SK-N-SH (cell line): ENCODE results near the gene LRTM1. TPM values are rescaled to one million over a fixed set of nuclear protein-coding genes. Genes with fewer than 3 reads are reported as not detected.

Experiments
- CTCF ChIA-PET: fragments of 300-600, 350-600 bp; formaldehyde crosslinking; extraction: SDS; loops from one replicate; lab custom pipeline; 2021; lab: Yijun Ruan, JAX
- POLR2A ChIA-PET: fragments of 350-600 bp; sonication (Branson Sonifier 250); formaldehyde crosslinking; extraction: SDS; loops from one replicate; lab custom pipeline; 2020; ENCODE audit warnings: antibody characterized with exemption, inconsistent platforms; lab: Yijun Ruan, JAX
- DNase-seq: peaks from one replicate; pipeline ENCODE4 v3.0.0; 2012
- H2AFZ ChIP-seq: fragments of 200-600 bp; sonication (generic); 2 replicates; pipeline ENCODE4 v1.8.1; 2016; ENCODE audit warnings: antibody characterized with exemption, mild to moderate bottlenecking, low read depth
- H3F3A ChIP-seq: fragments of 200-600 bp; sonication (generic); replicated peaks from 2 replicates; pipeline ENCODE3; 2016; ENCODE audit warnings: antibody characterized with exemption, mild to moderate bottlenecking; ENCODE audit not compliant: insufficient read depth
- H3K27ac ChIP-seq, 2 experiments: fragments of 200-500 bp in 1 of 2; fragments of 200-600 bp in 1 of 2; sonication (Bioruptor generic) in 1 of 2; sonication (generic), shearing (Covaris generic) in 1 of 2; 2 replicates each; pipeline versions ENCODE4 v1.5.1 to v1.6.1; 2014 to 2016; ENCODE audit warnings: low read depth in 2 of 2, inconsistent platforms in 1 of 2, low read length in 1 of 2, mild to moderate bottlenecking in 1 of 2, mixed read lengths in 1 of 2
- H3K27me3 ChIP-seq: fragments of 200-600 bp; sonication (generic), shearing (Covaris generic); 2 replicates; pipeline ENCODE4 v1.6.1; 2016; ENCODE audit warnings: mixed run types; ENCODE audit not compliant: insufficient read depth
- H3K36me3 ChIP-seq, 2 experiments: fragments of 200-500 bp in 1 of 2; fragments of 200-600 bp in 1 of 2; sonication (Bioruptor generic) in 1 of 2; sonication (generic) in 1 of 2; replicated peaks in 1 of 2; 2 replicates each; pipeline versions ENCODE3 to v1.5.1; 2014 to 2016; ENCODE audit warnings: low read length in 1 of 2, mild to moderate bottlenecking in 1 of 2; ENCODE audit not compliant: insufficient read depth in 2 of 2, control insufficient read depth in 1 of 2
- H3K4me1 ChIP-seq, 2 experiments: fragments of 200-500 bp in 1 of 2; fragments of 200-600 bp in 1 of 2; sonication (Bioruptor generic) in 1 of 2; sonication (generic), shearing (Covaris generic) in 1 of 2; 2 replicates each; pipeline versions ENCODE4 v1.5.1 to v1.6.1; 2014 to 2016; ENCODE audit warnings: low read depth in 1 of 2, low read length in 1 of 2, mixed run types in 1 of 2; ENCODE audit not compliant: insufficient read depth in 2 of 2, control insufficient read depth in 1 of 2
- H3K4me2 ChIP-seq: fragments of 200-600 bp; sonication (generic), shearing (Covaris generic); 2 replicates; pipeline ENCODE4 v1.6.1; 2017; ENCODE audit warnings: mixed run types
- H3K4me3 ChIP-seq, 2 experiments: fragments of 200-500 bp in 1 of 2; fragments of 200-600 bp in 1 of 2; sonication (Bioruptor generic) in 1 of 2; sonication (generic), shearing (Covaris generic) in 1 of 2; 2 replicates each; pipeline versions ENCODE4 v1.5.1 to v1.8.1; 2014 to 2016; ENCODE audit warnings: low read depth in 2 of 2, inconsistent platforms in 1 of 2, low read length in 1 of 2, mild to moderate bottlenecking in 1 of 2, mixed read lengths in 1 of 2, moderate library complexity in 1 of 2
- H3K79me2 ChIP-seq: fragments of 200-600 bp; sonication (generic); 2 replicates; pipeline ENCODE4 v1.8.1; 2017; ENCODE audit warnings: mild to moderate bottlenecking; ENCODE audit not compliant: insufficient read depth
- H3K9ac ChIP-seq: fragments of 200-600 bp; sonication (generic); 2 replicates; pipeline ENCODE4 v1.6.1; 2017; ENCODE audit warnings: mixed run types
- H3K9me2 ChIP-seq: fragments of 200-600 bp; sonication (generic); 2 replicates; pipeline ENCODE4 v1.6.1; 2017; ENCODE audit warnings: mixed run types
- H3K9me3 ChIP-seq: fragments of 200-600 bp; sonication (generic); 2 replicates; pipeline ENCODE4 v1.6.1; 2017; ENCODE audit warnings: mixed run types, mild to moderate bottlenecking, moderate library complexity
- H4K20me1 ChIP-seq: fragments of 200-600 bp; sonication (generic); 2 replicates; pipeline ENCODE4 v1.6.1; 2017; ENCODE audit warnings: mild to moderate bottlenecking, mixed run types; ENCODE audit not compliant: insufficient read depth
- CTCF ChIP-seq: fragments of 200-600 bp; sonication (generic); IDR thresholded peaks from 2 replicates; pipeline ENCODE4 v1.6.1; 2017; ENCODE audit warnings: antibody characterized with exemption, mild to moderate bottlenecking, moderate library complexity
- ELF1 ChIP-seq: IDR thresholded peaks from 2 replicates; pipeline ENCODE4 v1.4.0; 2012
- EZH2phosphoT487 ChIP-seq: fragments of 200-600 bp; sonication (generic); IDR thresholded peaks from 2 replicates; pipeline ENCODE4 v1.6.1; 2017; ENCODE audit warnings: low read depth, mixed run types, mild to moderate bottlenecking, antibody characterized with exemption, moderate library complexity, borderline replicate concordance
- FOSL2 ChIP-seq: IDR thresholded peaks from 2 replicates; pipeline ENCODE4 v1.4.0; 2012; ENCODE audit warnings: low read depth, mild to moderate bottlenecking, moderate library complexity, borderline replicate concordance
- GABPA ChIP-seq: IDR thresholded peaks from 2 replicates; pipeline ENCODE4 v1.4.0; 2012; ENCODE audit warnings: low read depth, mild to moderate bottlenecking
- IRF3 ChIP-seq: fragments of 150-350 bp; IDR thresholded peaks from 2 replicates; pipeline ENCODE4 v1.6.1; 2016; ENCODE audit warnings: mild to moderate bottlenecking, low read depth, low read length
- MAX ChIP-seq: IDR thresholded peaks from 2 replicates; pipeline ENCODE4 v1.4.0; 2012; ENCODE audit warnings: low read depth
- MEF2A ChIP-seq: IDR thresholded peaks from 2 replicates; pipeline ENCODE4 v1.4.0; 2012; ENCODE audit warnings: low read depth, borderline replicate concordance
- NFIC ChIP-seq: IDR thresholded peaks from 2 replicates; pipeline ENCODE4 v1.4.0; 2012; ENCODE audit warnings: borderline replicate concordance
- PBX3 ChIP-seq: IDR thresholded peaks from 2 replicates; pipeline ENCODE4; 2012
- RAD21 ChIP-seq: IDR thresholded peaks from 2 replicates; pipeline ENCODE4 v1.6.1; 2012; ENCODE audit warnings: mild to moderate bottlenecking, low read length
- RCOR1 ChIP-seq: fragments of 150-350 bp; IDR thresholded peaks from 2 replicates; pipeline ENCODE4 v1.6.1; 2017; ENCODE audit warnings: antibody characterized with exemption, low read length
- SMC3 ChIP-seq: IDR thresholded peaks from 2 replicates; pipeline ENCODE4 v1.6.1; 2012; ENCODE audit warnings: low read depth, low read length, improper control_type of control experiment
- TCF12 ChIP-seq: IDR thresholded peaks from 2 replicates; pipeline ENCODE4 v1.4.0; 2012
- USF2 ChIP-seq: fragments of 150-350 bp; IDR thresholded peaks from 2 replicates; pipeline ENCODE4 v1.6.1; 2017; ENCODE audit warnings: antibody characterized with exemption, low read length, low read depth, borderline replicate concordance
- YY1 ChIP-seq: IDR thresholded peaks from 2 replicates; pipeline ENCODE4 v1.4.0; 2012; ENCODE audit warnings: low read depth, mild to moderate bottlenecking
- WGBS: methylation state at CpG from one replicate; pipeline ENCODE4 v1.1.6; 2017; ENCODE audit warnings: low lambda C conversion rate; 5-methylcytosine and 5-hydroxymethylcytosine counted together
- polyA plus RNA-seq, 3 experiments: library from polyadenylated mRNA; depleted of rRNA; stranded (reverse); fragments of >200 nt; gene quantifications; 2 replicates each; pipeline ENCODE4 v1.2.3, GENCODE V29; 2012

The LRTM1 gene
- polyA plus RNA-seq, 1 of the 3 experiments (the other 2 are of a cell fraction), result 0.03 TPM

GRCh38 chr3:54954022-54954421, 26.2 kb upstream of the LRTM1 start (continued):
- TF ChIP-seq MAX (no peak), USF2 (no peak), RAD21 (no peak; the same call in 1 of the 2 replicates), ELF1 (no peak), EZH2phosphoT487 (no peak), PBX3 (peak; percentile 49), GABPA (no peak)

- TF ChIP-seq MEF2A (no peak), RCOR1 (no peak), TCF12 (peak; percentile 54; the same call in 1 of the 2 replicates), RAD21 (peak; percentile 85), FOSL2 (peak; percentile 52; the same call in 1 of the 2 replicates), SMC3 (peak; percentile 74), CTCF (peak; percentile 83), IRF3 (no peak), MAX (peak; percentile 57; the same call in 1 of the 2 replicates), NFIC (peak; percentile 56), YY1 (no peak)
- TF ChIP-seq, all 33 proteins: peak for 7
- no peaks in the 10 kb centered on the region for H4K20me1 ChIP-seq
- H3K27ac ChIP-seq, result peak overlapping the region in 1 of 2 experiments; percentile 60; a peak in 2 of 4 replicates
- WGBS, result 28% methylated on average over 7 of the region's 8 CpGs
- peaks cover 9 to 29% of the 10 kb centered on the region in 2 experiments; a peak in 3 of 4 replicates for H3K4me1 ChIP-seq
- no peak overlapping the region for H3K4me3 ChIP-seq
- no peaks in the 10 kb centered on the region for H3K9me2 ChIP-seq
- POLR2A ChIA-PET, result no interaction called here
- H3K36me3 ChIP-seq, result no peaks in the 10 kb centered on the region
- no peak overlapping the region for H3K4me2 ChIP-seq
- H2AFZ ChIP-seq, result no peak overlapping the region; the same call in 1 of the 2 replicates
- CTCF ChIA-PET, result no interaction called here
- DNase-seq, result peak; percentile 63
- H3K9ac ChIP-seq, result no peak overlapping the region
- no peaks in the 10 kb centered on the region for H3K27me3 ChIP-seq
- no peaks in the 10 kb centered on the region for H3F3A ChIP-seq
- no peaks in the 10 kb centered on the region for H3K9me3 ChIP-seq
- no peaks in the 10 kb centered on the region for H3K79me2 ChIP-seq
Measured at GRCh38 chr3:54951405-54951804, 23.5 kb upstream of the LRTM1 start.
